Hepatocyte (in vitro differentiated cells): ENCODE results near the gene RAI1.

Experiments
- CTCF ChIP-seq: fragments of 200-600 bp; sonication (generic); IDR thresholded peaks from 2 replicates; pipeline ENCODE4 v1.5.1; 2016; ENCODE audit warnings: antibody characterized with exemption, mild to moderate bottlenecking; ENCODE audit not compliant: poor library complexity
- EZH2 ChIP-seq: fragments of 200-600 bp; sonication (generic); IDR thresholded peaks from 2 replicates; pipeline ENCODE4 v1.6.1; 2016; ENCODE audit warnings: antibody characterized with exemption, mild to moderate bottlenecking, borderline replicate concordance
- EZH2phosphoT487 ChIP-seq: fragments of 200-600 bp; sonication (generic); IDR thresholded peaks from one replicate; pipeline ENCODE4 v1.6.1; 2018; ENCODE audit warnings: antibody characterized with exemption, mild to moderate bottlenecking, low read depth, moderate library complexity; ENCODE audit not compliant: unreplicated experiment, severe bottlenecking

GRCh38 chr17:17797119-17797809 is 116.0 kb downstream of the RAI1 start:
- TF ChIP-seq CTCF, result no peak
- TF ChIP-seq EZH2phosphoT487, result no peak
- no peak for TF ChIP-seq EZH2
